NCI-H510A treated with DMSO at 0.1 percent for 48 hours (cell line): ENCODE data around the gene RGL3.
A peak's percentile ranks its signal among the peaks of the same experiment; 100 is the strongest.
"Not testable (repeated sequence)": the region's sequence is repeated elsewhere in the genome, so short reads cannot be mapped to it uniquely, and the experiment has no call there.

Experiments used
- DNase-seq: peaks from one replicate; lab custom pipeline; 2025; lab: John Stamatoyannopoulos, UW

Gene RGL3

DNA sequence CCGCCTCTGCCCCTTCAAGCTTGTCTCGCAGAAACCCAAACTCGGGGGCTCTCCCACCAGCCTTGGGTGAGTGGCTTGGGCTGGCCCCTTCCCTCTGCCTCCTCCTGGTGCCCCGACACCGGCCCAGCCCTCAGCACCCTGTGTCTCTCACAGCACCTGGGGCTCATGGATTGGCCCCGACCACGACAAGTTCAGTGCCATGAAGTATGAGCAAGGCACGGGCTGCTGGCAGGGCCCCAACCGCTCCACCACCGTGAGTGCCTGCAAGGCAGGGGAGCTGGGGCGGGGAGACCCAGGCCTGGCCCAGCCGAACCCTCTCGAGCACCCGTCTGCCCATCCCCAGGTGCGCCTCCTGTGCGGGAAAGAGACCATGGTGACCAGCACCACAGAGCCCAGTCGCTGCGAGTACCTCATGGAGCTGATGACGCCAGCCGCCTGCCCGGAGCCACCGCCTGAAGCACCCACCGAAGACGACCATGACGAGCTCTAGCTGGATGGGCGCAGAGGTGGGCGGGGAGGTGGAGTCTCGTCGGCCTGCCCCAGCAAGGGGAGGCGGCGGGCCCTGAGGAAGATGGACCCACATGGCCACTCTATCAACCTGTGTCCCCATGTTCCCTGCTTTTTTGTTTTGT, 29.9 kb upstream of the RGL3 start:
- no peak for DNase-seq

DNA sequence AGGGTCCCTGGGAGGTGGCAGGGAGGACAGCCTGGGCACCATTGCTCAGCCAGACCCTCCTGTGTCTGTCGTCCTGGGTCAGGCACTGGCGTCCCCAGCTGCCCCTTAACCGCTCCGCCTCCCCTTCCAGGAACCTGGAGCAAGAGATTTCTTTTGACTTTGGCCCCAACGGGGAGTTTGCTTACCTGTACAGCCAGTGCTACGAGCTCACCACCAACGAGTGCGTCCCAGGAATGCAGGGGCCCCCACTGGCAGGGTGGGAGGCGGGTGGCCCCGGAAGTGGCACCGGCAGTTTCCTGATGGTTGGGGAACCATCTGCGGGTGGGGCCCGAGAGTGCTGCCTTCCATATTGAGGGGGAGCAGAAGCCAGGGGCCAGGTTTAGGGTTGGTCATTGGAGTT, 29.3 kb upstream of the RGL3 start:
- DNase-seq: no peak

DNA sequence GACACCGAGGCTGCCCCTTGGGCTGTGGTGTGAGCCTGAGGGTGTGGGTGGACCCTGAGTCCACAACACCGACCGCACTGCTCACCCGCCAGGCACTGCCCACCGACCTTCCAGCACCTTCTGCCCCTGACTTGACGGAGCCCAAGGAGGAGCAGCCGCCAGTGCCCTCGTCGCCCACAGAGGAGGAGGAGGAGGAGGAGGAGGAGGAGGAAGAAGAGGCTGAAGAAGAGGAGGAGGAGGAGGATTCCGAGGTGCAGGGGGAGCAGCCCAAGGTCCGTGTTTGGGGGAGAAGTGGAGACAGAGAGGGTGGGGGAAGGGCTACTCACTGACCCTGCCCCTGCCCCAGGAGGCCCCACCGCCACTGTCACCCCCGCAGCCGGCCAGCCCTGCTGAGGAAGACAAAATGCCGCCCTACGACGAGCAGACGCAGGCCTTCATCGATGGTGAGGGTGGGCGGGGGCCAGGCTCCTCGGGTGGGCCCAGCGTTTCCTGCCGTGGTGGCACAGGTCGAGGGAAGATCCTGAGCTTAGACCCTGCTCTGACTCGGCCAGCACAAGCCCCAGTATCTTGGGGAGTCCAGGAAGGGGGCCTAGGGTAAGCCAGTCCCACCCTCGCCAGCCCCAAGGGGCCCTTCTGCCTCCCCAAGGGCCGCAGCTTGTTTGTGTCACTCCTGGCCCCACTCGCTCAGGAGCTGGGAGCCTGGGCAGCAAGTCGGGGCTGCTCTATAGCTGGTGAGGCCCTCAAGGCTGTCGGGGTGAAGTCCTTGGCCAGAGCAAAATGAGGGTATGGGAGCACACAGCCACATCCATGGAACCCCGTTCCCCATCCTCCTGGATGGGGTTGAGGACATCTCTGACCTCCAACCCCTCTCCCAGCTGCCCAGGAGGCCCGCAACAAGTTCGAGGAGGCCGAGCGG, 28.5 kb upstream of the RGL3 start:
- DNase-seq: no peak

DNA sequence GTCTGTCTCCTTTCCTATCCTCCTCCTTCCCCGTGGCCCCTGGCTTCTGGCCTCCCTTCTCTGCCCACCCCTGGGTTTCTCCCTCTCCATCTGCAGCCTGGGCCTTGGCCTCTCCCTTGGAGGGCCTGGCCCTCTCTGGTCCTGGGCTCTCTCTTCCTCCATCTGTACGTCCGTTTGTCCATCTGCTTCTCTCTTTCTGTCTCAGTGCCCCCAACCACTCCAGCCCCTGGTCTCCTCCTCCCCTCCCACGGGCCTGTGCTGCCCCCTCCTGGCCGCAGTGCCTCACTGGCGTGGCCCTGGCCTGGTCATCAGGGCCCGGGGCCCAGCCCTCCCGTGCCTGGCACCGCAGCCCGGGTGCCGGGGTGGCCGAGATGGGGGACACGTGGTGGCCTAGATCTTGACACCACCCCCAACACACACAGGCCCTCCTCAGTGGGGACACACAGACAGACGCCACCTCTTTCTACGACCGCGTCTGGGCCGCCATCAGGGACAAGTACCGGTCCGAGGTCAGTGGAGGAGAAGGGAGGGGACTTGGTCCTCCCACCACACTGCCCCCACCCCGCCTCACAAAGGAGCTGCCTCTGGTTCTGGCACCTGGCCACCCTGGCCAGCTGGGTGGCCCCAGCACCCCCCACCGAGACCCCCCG, 27.7 kb upstream of the RGL3 start:
- no peak for DNase-seq

DNA sequence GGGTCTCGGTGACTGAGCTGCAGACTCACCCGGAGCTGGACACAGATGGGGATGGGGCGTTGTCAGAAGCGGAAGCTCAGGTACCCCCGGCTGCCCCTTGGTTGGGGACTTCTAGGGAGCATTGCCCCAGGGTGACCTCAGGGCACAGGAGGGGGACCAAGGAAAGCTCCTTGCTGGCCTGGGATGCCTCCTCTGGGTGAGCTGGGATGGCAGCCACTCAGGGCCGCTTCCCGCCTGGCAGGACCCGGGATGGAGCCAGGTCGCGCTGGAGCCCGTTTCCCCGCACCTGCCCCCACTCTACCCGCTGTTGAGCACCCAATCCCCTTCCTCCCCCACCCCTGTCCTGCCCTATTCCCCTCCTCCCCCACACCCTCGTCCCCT, 27.1 kb upstream of the RGL3 start:
- DNase-seq: no peak

DNA sequence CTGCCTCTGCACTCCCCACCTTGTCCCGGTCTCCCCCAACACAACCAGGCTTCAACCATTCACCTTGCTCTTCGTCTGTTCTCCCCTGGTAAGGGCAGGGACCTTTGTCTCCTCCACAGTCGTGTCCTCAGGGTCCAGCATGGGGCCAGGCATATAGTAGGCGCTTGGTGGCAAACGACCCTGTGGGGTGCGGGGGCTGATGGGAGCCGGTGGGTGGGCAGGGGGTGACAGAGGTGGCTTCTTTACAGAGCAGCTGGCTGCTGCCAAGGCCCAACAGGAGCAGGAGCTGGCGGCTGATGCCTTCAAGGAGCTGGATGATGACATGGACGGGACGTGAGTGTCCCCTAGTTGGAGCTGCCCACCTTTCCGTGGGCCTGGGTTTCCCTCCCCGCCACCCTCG, 26.0 kb upstream of the RGL3 start:
- DNase-seq: no peak

DNA sequence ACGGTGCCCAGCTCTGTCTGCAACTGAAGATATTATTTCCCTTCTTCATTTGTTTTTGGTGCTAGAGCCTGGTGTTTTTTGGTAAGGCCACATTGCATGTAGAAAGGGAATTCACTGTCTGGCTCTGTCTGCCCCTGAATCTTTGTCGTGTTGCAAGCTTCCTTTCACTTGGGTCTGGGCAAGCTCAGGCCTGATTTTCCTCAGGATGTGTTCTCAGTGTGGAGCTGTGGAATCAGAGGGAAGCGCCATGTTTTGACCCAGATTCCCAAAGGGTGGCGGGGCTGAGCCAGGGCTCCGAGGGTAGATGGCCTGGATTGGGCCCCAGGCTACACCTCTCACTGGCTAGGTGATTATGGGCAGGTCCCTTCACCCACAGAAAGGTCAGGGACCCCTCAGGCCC, 24.9 kb upstream of the RGL3 start:
- no peak for DNase-seq

DNA sequence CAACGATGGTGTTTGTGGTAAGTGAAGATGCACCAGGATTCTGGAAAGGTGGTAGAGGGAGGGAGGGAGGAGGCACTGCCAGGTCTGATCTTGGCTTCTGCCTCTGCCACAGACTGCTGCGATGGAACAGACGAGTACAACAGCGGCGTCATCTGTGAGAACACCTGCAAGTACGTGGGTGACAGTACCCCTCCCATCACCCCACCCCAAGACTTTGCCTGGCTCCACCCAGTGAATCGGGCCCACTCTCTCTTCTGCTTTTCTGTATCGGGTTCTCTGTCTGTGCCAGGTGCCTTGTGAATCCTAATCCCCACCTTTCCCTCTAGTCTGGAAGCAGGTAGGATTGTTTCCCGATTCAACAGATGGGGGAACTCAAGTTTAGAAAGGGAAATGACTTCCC, 18.8 kb upstream of the RGL3 start:
- no peak for DNase-seq

DNA sequence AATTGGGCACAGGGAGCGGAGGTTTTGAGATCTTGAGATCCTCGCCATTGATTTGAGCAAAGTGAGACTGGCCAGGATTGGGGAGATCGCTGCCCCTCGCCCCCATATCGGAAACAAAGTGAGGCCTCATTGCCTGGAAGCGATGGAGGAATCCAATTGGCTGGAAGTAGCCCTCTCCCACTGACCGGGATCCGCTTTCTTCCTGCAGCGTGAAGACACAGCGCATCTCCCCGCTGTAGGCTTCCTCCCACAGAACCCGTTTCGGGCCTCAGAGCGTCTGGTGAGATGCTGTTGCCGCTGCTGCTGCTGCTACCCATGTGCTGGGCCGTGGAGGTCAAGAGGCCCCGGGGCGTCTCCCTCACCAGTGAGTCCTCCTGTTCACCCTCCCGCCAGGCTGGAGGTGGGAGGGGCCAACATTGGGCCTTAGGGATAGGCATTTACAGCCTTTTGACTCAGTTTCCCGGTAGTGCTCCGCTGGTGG, 16.8 kb upstream of the RGL3 start:
- DNase-seq: no peak

DNA sequence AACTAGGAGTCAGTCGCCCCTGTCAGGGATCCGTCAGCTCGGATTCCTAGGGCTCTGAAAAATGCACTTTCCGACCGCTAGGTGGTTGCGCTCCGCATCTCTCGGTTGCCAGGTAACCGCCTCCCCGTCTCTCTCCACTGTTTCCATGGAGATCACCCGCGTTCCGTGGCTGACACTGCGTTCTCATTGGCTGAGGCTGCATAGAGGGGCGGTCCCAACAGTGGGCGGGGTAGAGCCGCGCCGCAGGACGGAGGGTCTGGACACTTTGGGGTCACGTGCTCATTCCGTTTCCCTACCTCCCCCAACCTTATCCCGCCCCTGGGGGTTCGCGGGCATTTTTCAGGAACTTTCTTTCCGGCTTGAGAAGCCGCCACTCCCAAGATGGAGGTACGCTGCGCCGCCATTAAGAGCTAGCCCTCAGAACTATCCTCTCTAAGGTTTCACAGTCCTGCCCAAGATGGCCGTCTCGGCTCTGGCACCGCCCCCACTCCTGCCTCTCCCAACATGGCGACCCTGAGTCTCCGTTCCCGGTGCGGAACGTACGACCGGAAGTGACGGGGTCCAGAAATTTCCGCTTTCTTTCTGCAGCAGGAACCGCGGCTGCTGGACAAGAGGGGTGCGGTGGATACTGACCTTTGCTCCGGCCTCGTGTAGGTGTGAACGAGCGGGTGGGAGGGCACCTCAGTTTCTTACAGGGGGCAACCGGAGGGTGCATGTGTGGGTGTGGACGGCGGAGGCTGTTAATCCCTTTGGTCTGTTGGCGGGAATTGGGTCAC, 16.1 kb upstream of the RGL3 start, which contains the start of the genes ODAD3 and PRKCSH:
TSS of gene ODAD3 (minus strand) at position 65 of the 776 bp plus-strand sequence. CDS start 105 bp downstream, outside the sequence.
TSS of gene PRKCSH (plus strand) at position 579 of the 776 bp plus-strand sequence. CDS start 483 bp downstream, outside the sequence.
- peak; percentile 97 for DNase-seq

DNA sequence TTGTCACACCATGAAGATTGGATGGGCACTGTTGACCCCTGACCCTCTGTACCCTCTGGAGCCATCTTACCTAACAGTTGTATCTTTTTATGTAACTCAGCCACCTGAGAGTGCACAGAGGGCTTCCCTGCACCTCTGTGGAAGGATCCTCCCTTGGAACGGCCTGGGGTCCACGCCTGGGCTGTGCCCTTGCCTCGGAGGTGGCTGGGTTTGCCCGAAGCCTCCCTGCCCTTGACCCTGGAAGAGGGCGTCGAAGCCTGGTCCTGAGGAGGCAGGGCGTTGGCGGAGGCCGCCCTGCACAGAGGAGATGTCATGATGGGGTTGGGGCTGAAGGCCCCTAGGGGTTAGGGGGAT, 15.6 kb upstream of the RGL3 start:
- no peak for DNase-seq

DNA sequence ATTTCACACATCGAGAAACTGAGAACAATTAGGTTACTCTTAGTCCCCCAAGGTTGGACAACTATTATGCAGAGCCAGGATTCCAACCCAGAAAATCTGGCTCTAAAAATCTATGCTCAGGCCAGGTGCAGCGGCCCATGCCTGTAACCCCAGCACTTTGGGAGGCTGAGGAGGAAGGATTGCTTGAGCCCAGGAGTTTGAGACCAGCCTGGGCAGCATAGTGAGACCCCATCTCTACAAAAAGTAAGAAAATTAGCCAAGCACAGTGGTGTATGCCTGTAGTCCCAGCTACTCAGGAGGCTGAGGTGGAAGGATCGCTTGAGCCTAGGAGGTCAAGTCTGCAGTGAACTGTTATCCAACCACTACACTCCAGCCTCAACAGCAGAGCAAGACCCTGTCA, 14.4 kb upstream of the RGL3 start:
- DNase-seq: not testable (repeated sequence)

DNA sequence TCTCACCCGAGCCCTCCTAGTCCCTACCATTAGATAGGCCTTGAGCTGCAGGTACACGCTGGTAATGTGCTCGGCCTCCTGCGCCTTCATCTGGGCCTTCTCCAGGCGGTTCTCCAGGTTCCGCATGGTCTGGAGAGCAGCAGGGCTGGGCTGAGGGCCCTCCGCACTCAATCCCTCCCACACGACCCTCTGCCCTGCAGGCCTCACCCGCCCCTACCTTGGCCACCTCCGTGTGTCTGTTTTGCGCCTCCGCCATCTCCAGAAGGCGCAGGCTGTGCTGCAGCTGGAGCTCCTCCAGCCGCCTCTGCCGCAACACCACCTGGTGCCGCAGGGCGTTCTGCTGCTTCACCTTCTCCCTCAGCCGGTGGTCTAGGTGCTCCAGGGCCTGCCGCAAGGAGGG, 7.5 kb upstream of the RGL3 start:
- no peak for DNase-seq

DNA sequence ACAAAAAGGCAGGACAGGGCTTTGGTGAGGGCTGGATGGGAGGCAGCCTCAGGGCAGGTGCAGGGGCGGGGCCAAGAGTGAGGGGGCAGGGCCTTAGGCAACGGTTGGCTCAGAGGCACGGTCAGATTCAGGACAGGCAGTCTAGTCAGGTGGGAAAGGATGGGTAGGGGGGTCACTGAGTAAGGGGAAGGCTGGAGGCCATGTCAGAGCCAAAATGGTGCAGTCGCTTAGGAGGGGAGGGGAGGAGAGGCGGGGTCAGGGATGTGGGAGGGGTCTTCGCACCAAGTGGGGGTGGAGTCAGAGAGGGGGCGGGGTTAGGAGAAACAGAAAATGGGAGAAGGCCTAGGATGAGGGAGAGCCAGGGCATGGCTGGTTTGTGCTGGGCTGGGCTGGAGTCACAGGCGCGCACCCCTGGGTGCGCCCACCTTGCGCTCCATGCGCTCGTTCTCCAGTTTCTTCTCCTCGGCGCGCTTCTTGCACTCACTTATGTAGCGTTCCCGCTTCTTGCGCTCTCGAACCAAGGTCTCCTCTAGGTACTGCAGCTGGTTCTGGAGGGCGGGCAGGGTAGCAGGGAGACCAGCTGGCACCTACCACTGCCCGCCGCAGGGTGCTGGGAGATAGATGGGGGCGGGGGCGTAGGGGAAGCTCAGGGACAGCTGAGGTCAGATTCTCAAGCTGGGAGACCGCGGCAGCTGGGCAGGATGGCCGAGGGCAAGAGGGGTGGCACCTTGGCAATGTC, 6.8 kb upstream of the RGL3 start:
- DNase-seq: no peak

DNA sequence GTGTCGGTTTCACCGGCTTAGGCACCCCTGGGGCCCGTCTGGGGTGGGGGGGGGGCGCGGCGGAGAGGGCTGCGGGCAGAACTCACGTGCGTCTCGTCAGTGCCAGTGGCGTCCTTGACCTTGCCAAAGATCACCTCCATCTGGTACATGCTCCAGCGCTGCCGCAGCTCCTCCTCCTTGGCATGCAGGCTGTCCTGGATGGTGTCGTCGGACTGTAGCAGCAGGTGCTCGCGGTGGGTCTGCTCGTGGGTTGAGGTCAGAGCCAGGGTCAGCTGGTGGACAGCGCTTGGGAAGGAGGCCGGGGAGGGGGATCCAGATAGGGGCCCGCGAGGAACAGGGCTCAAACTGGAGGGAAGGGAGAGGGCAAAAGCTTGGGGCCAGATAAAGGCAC, 4.7 kb upstream of the RGL3 start:
- DNase-seq: no peak

DNA sequence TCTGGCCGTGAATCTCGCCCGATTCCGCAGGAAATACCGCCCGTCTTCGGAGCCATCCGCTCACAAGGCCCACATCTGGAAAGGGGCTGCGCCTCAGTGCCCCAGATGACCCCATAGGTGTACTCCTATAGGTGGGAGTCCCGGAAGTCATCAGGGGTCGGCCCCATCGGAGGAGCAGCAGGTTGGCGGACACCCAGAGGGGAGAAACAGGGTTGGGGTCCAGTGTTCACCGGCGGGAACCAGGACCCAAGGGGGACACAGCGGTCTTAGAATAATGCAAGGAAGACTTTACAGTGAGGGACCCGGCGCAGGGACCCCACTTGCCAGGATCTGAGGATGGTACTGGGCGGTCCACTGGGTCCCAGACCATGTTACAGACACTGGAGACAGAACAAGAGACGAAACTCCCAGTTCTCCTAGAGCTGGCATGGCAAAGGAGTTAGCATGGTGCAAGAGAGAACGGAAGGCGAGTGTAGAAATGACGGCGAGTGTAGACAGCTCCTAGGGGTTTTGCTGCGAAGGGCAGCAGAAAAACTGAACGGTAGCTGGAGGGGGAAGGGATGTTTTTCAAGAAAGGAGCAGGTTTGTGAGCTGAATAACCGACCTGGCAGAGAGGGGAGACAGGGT, 4.2 kb upstream of the RGL3 start:
- no peak for DNase-seq

DNA sequence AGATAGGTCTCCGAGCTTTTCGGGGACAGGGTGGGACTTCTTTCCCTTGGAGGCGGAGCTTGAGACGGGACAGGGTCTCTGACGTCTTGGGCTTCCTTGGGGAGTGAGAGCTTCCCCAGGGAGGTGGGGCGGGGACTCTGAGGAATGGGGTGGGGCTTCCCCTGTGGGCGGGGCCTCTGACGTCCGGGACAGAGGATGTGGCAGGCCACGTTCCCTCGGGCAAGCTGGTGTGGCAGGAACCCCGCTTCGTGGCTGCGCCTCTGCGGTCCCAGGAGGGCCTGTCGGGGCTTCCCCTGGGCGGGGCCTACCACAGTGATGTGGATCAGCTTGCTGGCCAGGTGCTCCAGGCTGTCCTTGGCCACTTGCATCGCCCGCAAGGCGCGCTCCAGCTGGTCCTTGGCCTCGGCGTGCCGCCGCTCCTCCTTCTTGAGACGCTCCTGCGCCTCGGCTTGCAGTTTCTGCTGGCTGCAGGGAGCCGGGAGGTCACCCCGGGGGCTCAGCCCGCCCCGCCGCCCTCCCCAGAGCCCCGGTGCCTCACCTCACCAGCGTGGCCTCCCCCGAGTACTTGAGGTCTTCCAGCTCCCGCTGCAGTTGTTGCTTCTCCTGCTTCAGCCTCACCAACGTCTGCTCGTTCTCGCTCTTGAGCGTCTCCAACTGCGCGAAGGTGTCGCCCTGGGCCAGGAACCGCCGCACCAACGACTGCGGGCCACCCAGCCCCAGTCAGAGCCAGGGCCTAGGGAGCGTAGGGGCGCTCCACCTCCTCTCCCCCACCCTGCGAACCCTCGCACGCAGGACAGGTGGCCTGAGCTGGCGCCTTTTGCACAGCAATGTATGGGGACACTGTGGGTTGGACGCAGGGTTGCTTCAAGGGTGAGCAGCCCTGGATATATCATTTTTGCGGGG, 3.3 kb upstream of the RGL3 start:
- no peak for DNase-seq

DNA sequence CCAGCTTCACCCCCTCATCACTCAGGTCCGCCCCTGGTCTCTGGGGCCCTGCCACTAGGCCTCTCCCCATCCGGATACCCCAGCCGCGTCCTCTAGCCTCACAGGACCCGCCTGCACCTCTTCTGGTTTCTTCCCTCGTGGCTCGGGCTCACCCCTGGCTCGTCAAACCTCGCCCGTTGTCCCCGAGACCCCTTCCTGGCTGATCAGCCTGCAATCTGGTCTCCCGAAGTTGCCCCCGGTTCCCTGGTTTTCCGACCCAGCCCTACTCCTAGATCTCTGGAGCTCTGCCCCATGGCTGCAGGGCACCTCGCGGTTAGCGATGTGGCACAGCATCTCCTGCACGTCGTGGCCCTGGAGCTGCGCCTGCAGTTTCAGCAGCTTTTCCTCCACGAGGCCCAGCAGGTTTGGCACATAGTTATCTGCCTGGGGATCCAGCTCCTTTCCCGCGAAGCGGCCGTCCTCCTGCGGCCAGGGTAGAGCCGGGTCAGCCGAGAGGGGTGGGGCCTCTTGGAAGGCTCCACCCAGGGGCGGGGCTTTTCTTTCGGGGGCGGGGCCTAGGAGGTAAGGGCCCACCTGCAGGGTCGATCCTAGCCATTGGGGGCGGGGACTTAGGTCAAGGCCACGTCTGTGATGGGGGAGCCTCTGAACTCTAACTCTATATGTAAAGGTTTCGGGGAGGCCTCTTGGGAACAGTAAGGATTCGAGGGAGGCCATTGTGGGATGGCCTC, 2.4 kb upstream of the RGL3 start:
- DNase-seq: no peak
